ENCODE measurements around the gene PSME4.
"Not testable (repeated sequence)": the region's sequence is repeated elsewhere in the genome, so short reads cannot be mapped to it uniquely, and the experiment has no call there.

Gene PSME4

DNA sequence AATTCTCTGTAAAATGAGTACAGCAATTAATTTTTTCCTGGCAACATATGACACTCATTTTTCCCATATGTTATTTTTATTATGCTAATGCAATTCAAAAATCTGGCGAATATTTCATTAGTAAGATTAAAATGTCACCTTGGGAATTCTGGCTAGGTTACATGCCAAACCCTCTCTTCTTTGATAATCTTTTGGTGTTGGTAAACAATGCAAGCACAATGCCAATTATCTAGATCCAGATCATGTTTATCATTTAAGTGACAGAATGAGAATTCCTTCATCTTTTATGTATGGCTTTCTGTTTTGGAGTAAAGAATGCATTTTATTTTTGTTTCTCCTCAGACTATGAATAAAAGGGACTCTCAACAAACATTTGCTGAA is 144.8 kb downstream of the PSME4 start:
- no peak overlapping the region for H3K4me3 ChIP-seq (ENCODE audit: low read depth, low read length)
- TF ChIP-seq, protein P1, sequence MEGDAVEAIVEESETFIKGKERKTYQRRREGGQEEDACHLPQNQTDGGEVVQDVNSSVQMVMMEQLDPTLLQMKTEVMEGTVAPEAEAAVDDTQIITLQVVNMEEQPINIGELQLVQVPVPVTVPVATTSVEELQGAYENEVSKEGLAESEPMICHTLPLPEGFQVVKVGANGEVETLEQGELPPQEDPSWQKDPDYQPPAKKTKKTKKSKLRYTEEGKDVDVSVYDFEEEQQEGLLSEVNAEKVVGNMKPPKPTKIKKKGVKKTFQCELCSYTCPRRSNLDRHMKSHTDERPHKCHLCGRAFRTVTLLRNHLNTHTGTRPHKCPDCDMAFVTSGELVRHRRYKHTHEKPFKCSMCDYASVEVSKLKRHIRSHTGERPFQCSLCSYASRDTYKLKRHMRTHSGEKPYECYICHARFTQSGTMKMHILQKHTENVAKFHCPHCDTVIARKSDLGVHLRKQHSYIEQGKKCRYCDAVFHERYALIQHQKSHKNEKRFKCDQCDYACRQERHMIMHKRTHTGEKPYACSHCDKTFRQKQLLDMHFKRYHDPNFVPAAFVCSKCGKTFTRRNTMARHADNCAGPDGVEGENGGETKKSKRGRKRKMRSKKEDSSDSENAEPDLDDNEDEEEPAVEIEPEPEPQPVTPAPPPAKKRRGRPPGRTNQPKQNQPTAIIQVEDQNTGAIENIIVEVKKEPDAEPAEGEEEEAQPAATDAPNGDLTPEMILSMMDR (IDR thresholded peaks at IDR 0.05; ENCODE audit: borderline replicate concordance, insufficient read depth, low read depth, low read length), result no peak

DNA sequence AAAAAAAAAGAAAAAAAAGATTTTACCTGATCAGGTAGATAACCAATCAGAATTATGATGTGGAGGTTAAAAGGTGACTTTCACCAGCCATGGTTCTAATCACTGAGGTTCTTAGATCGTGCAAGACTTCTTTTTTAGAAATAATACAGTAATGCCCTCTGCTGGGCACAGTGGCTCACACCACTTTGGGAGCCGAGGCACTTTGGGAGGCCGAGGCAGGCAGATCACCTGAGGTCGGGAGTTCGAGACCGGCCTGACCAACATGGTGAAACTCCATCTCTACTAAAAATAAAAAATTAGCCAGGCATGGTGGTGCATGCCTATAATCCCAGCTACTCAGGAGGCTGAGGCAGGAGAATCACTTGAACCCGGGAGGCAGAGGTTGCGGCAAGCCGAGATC is 147.2 kb downstream of the PSME4 start:
- TF ChIP-seq, protein P1 (IDR thresholded peaks at IDR 0.05; ENCODE audit: borderline replicate concordance, insufficient read depth, low read depth, low read length), result peak; percentile 9; the same call in 1 of the 2 replicates
- H3K4me3 ChIP-seq (ENCODE audit: low read depth, low read length), result not testable (repeated sequence)

DNA sequence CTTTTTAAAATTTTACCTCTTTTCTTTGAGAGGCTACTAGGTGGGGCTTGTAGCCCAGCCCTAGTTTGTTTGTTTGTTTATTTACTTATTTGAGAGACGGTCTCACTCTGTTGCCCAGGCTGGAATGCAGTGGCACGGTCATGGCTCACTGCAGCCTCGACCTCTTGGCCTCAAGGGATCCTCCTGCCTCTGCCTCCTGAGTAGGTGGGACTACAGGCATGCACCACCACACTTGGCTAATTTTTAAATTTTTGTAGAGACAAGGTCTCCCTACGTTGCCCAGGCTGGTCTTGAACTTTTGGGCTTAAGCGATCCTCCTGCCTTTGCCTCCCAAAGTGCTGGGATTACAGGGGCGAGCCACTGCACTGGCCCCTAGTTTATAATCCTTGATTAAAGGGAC is 149.0 kb downstream of the PSME4 start:
- TF ChIP-seq, protein P1 (IDR thresholded peaks at IDR 0.05; ENCODE audit: borderline replicate concordance, insufficient read depth, low read depth, low read length), result no peak
- no peak overlapping the region for H3K4me3 ChIP-seq (ENCODE audit: low read depth, low read length)

DNA sequence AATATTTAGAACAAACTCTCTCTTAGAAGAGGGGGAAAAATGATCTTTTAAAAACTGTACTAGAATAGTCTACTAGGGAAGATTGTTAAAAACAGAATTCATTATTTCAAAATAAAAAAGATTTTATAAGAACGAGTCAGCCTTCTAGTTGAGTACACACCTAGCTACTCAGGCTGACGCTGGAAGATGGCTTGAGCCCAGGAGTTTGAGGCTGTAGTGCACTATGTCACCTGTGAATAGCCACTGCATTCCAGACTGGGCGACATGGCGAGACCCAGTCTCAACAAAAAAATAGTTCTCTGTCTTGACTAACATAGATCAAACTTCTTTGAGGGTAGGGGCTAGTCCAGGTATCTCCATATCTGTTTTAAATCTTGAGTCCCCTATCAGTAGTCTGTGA is 150.1 kb downstream of the PSME4 start:
- TF ChIP-seq, protein P1 (IDR thresholded peaks at IDR 0.05; ENCODE audit: borderline replicate concordance, insufficient read depth, low read depth, low read length), result no peak
- H3K4me3 ChIP-seq (ENCODE audit: low read depth, low read length), result no peak overlapping the region

DNA sequence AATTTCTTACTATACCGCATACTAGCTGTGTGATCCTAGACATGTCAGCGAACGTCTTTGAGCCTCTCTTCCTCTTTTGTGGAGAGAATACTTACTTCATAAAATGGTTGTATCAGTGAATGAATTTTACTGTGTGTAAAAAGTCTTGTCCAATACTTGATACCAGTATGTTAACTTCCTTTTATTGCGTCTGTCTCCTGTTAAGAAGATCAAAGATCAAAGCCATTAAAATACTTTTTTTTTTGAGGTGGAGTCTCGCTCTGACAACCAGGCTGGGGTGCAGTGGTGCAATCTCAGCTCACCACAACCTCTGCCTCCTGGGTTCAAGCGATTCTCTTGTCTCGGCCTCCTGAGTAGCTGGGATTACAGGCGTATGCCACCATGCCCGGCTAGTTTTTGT is 150.7 kb downstream of the PSME4 start:
- H3K4me3 ChIP-seq (ENCODE audit: low read depth, low read length), result no peak overlapping the region
- TF ChIP-seq, protein P1 (IDR thresholded peaks at IDR 0.05; ENCODE audit: borderline replicate concordance, insufficient read depth, low read depth, low read length), result no peak

DNA sequence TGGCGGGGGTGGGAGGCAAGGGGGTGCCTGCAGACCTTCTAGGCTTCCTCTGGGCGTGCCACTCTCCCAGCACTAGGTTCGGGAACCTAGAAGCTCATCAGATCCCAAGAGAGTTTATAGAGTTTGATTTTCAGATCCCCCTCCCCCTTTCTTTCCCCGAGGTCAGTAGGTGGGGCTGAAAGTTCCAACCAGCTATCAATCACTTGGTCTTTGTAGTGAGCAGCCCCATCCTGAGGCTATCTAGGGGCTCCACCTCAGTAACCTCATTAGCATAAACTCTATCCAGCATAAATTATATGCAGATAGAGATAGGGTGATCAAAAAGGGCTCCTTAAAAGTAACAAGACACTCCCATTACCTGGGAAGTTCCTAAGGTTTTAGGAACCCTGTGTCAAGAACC is 151.2 kb downstream of the PSME4 start:
- H3K4me3 ChIP-seq (ENCODE audit: low read depth, low read length), result no peak overlapping the region
- TF ChIP-seq, protein P1 (IDR thresholded peaks at IDR 0.05; ENCODE audit: borderline replicate concordance, insufficient read depth, low read depth, low read length), result no peak

DNA sequence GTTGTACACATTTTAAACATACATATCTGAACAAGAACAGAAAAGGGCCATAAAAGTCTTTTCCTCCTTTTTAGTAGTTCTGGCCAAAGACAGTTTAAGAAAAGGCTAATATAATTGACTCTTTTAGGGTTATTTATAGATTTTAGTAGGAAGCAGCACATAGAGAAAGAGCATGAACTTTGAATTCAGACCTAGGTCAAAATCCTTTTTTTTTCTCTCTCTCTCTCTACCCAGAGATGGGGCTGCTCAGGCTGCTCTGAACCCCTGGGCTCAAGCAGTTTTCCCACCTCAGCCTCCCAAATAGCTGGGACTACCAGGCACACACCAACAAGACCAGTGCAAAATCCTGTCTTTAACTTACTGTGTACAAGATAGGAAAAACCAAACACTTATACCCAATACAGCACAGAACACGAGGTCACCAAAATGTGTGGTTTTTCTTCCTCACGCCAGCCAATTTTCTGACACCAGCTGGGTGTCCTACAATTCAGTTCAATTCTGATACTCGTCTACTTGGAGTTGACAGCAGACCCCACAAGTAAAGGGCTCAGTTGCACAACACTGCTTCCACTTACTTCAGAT is 151.8 kb downstream of the PSME4 start:
- TF ChIP-seq, protein P1 (IDR thresholded peaks at IDR 0.05; ENCODE audit: borderline replicate concordance, insufficient read depth, low read depth, low read length), result no peak
- no peak overlapping the region for H3K4me3 ChIP-seq (ENCODE audit: low read depth, low read length)

Measured in GM12875 (cell line).